Kidney capillary endothelial cell (primary cell): ENCODE measurements around the gene TNFAIP1.
"Not testable (repeated sequence)": the region's sequence is repeated elsewhere in the genome, so short reads cannot be mapped to it uniquely, and the experiment has no call there.

ENCODE experiments used
- DNase-seq: peaks from one replicate; pipeline ENCODE4 v3.0.0-alpha.2; 2018; ENCODE audit warnings: low spot score

The TNFAIP1 gene, protein sequence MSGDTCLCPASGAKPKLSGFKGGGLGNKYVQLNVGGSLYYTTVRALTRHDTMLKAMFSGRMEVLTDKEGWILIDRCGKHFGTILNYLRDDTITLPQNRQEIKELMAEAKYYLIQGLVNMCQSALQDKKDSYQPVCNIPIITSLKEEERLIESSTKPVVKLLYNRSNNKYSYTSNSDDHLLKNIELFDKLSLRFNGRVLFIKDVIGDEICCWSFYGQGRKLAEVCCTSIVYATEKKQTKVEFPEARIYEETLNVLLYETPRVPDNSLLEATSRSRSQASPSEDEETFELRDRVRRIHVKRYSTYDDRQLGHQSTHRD

DNA sequence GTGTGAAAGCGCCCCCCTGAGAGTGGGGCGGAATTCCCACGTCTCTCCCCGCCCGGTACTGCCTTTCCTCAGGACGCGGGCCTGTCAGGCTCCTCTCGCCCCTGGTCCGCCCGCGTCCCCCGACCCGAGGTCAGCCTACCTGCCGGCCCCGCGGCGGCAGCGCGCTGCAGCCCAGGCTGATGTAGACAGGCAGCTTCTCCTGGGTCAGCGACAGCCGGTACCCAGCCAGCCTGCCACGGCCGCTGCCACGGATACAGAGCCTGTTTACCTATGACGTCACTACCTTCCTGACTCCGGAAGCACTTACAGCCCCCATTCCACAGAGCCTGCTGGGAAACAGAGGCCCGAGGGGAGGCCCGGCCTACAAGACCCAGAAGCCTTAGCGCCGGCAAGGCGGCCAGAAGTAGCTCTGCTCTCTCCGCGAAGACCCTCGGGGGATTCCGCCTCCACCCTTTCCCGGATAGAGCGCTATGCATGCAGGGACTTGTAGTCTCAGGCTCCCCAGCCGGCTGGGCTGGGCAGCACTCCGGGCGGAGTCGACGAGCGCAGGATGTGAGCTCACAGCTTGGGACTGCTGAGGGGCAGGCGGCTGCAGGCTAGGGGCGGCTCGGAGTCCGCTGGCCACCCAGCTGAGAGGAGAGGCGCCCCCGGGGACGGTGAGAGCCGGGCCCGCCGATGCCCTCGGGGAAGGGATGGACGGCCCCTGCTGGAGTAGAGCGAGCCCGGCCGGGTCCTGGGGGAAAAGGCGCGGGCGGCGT is at the start of gene TNFAIP1, which contains the start of gene IFT20:
Gene TNFAIP1, plus strand, starts transcription at position 561 of the 758 bp plus-strand sequence. CDS start 3,761 bp downstream, outside the sequence.
Gene IFT20, minus strand, starts transcription at position 272 of the 758 bp plus-strand sequence. CDS start 3,487 bp downstream, outside the sequence.
- DNase-seq = peak; percentile 100

DNA sequence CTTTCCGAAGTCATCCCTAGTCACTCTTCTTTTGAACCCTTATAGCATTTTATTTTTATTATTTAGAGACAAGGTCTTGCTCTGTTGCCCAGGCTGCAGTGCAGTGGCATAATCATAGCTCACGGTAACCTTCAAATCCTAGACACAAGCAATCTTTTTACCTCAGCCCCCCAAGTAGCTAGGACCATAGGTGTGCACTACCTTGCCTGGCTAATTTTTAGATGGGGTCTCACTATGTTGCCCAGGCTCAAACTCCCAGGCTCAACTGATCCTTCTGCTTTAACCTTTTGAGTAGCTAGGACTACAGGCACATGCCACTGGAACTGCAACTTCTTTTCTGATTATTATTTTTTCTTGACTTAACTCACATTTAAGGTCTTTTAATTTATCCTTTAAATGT is 49.6 kb upstream of the TNFAIP1 start:
- no peak for DNase-seq

DNA sequence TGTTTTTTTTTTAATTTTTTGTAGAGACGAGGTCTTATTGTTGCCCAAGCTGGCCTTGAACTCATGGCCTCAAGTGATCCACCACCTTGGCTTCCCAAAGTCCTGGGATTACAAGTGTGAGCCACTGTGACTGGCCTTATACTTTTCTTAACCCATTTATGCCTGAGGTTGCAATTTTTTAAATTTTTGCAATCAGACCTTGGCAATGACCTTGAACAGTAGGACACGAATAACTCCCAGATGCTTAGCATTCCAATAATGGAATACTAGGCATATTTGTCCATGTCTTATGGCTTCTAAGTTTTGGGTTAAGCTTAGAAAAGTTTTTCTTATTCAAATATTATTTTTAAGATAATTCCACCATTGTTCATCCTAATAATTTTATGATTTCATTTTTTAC is 44.9 kb upstream of the TNFAIP1 start:
- DNase-seq = no peak

DNA sequence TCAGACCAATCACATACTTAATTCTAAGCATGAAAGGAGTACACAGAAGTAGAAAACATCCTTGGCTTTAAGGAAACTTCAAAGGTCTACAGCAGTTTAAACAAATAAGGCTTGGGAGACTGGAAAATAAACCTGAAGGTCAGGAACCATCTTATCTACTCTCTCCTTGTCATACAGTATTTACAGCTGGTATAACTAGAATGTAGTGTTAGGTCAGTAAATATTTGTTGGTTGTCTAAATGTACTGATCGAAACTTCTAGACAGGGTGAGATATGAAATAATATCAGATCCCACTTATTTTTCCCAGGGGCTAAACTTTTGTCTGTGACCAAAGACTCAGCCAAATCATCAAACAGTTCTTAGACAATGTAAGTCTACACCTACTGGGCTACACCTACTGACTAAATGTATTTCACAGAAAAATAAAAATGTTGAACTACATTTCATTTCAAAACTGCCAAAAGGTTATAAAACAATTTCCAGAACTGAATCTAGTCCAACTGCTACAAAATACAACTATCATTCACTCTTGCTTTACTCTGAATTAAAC is 43.7 kb upstream of the TNFAIP1 start:
- no peak for DNase-seq

DNA sequence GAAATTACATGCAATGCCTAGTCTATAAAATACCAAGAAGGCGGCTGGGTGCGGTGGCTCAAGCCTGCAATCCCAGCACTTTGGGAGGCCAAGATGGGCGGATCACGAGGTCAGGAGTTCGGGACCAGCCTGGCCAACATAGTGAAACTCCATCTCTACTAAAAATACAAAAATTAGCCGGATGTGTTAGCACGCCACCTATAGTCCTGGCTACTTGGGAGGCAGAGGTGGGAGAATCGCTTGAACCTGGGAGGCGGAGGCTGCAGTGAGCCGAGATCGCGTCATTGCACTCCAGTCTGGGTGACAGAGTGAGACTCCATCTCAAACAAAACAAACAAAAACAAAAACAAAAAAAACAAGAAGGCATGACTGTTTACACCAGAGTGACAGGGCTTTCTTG is 42.7 kb upstream of the TNFAIP1 start:
- DNase-seq = not testable (repeated sequence)

DNA sequence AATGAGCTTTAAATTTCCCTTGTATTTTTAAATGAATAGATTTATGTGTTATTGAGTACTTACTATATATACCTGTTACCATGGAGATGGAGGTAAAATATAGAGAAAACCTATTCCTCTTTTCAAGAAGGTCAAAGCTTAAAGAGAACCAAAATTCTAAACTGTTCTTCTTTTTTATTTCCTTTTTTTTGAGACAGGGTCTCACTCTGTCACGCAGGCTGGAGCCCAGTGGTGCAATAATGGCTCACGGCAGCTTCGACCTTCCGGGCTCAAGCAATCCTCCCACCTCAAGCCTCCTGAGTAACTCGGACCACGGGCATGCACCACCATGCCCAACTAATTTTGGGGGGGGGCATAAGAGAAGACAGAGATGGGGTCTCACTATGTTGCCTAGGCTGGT is 41.6 kb upstream of the TNFAIP1 start:
- no peak for DNase-seq

DNA sequence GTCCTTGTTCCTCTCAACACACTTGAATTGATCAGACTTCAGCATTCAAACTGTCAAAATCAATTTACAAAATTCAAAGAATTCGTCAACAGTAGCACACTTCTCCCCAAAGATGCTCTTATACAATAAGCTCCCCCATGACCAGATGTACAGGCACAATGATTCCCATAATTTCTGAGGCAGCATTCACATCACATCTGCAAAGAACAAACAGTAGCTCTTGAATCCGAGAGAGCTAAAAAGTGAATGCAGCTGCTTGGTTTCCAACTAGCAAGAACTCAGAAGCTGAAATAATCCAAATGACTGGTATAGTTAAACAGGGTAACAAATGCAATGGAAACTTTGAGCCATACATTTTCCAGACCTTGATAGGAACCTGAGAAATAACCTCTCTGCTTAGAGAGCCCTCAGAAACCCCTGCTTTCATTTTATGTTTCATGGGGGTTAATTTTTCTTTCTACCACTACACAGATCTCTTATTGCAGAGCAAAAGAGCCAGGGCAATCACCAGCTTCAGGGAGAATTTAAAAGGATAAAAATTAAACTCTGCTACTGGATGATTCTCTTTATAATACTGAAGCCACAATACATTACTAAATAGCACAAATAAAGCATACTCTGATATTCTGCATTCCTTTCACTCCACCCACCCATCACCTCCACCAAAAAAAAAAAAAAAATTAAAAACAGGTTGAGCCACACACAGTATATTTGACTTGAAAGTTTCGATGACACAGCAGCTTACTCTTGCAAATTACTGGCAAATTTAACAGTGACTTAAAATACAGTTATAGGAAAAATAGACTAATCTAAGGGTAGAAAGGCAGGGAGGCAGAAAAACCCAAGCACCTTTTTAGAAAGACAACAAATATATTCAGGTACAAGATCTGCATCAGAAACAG is 39.6 kb upstream of the TNFAIP1 start:
- no peak for DNase-seq

DNA sequence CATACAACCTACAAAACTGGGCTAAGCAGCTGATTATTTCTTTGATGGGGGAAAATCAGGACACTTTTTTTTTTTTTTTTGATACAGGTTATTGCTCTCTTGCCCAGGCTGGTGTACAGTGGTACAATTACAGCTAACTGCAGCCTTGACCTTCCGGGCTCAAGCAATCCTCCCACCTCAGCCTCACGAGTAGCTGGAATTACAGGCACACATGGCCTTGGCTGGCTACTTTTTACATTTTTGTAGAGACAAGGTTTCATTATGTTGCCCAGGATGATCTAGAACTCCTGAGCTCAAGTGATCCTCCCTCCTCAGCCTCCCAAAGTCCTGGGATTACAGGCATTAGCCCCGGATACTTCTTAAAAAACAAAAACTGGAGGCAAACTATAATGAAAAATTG is 37.1 kb upstream of the TNFAIP1 start:
- DNase-seq = no peak

DNA sequence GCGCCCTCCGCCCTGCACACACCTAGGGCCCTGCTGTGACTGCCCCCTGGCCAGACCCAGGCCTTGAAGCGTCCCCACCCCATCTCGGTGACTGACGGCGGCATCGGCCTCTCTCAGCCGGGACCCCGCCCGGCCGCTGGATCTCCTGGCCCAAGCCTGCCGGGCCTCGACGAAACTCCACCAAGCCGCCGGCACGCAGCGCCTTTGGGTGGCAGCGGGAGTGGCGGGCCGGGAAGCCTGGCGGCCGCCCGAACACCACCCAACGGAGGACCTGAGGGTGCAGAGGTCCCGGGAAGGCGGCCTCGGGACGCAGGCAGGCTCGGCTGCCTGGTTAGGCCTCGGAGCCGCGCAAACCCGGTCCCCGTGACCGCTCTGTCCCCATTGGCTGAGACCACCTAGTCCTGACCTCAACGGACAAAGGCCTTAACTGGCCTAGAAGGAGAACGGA is 28.6 kb upstream of the TNFAIP1 start:
- no peak for DNase-seq

DNA sequence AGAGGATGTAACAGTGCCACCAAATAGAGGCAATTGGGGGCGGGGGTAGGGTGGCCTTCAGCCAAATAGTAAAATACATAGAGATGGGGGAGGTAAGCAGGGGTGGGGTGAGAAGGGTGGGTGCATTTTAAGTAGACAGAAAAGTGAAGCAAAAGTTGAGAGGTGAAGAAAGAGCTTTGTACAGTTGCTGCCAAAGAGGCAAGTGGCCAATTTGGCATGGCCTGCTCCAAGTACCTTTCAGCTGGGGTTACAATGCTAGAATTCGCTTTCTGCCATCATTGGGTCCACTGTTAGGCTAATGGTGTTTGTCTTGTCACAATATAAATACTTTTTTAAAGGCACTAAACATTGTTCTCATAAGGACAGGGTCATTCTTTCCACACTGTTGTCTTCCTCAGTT is 21.7 kb upstream of the TNFAIP1 start:
- DNase-seq = no peak

DNA sequence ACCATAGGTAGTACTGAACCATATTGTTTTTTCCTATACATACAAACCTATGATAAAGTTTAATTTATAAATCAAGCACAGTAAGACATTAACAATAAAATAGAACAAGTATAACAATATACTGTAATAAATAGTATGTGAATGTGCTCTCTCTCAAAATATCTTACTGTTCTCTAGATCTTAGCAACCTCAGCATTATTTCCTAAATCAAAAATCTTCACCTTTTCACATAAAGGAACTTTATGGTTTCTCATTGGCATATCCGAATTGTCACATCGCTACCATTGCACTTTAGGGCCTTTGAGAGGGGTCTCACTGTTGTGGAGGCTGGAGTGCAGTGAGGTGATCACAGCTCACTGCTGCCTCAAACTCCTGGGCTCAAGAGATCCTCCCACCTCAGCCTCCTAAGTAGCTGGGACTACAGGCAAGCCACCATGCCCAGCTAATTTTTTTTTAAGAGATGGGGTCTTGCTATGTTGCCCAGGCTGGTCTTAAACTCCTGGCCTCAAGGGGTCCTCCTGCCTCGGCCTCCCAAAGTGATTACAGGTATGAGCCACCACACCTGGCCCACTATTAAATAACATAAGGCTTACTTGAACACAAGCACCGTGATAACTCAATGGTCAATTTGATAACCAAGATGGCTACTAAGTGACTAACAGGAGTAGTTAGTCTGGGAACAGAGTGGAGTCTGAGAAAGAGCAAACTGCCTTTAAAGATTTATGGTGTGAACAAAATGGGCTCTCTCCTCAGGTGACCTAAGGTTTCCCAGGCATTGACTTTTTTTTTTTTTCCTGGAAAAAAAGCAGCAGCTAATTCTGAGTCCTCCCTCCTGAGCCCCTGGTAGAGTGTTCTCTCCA is 19.5 kb upstream of the TNFAIP1 start:
- DNase-seq = no peak

DNA sequence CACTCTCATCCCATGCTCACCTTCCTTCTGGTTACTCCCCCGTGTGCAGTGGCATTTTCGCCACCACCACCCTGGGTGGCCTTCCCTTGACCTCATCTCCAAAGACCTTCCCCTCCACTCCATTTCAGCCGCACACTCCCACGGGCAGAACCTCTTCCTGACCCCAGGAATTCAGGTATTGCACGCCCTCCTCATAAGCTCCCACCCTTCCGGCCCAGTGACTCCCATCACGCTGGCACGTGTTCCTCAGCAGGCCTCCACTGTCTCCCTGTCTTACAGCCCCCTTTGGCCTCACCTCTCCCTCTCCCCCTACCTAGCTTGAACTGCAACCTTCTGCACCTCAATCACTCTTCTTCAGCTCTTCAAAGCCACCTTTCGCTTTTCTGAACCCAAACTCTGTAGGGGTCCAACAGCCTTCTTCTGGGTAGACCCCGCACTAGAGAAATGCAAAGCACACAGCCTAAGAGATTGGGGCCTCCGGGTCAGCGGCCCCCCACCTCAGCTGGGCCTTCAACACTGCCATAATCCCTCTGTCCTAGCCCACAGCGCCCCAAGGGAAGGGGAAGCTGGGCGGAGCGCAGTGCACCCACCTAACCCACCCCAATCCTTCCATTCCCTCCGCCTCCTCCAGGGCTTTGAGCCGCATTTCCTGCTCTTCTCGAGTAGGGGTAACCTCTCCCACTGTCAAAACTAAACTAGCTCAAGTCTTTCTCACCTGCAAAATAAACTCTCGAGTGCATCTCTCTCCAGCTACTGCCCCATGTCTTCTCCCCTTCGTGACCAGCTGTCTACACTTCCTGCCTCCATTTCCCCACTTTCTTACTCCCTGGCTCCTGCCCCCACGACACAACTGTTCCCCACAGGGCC is 18.2 kb upstream of the TNFAIP1 start:
- DNase-seq = no peak

DNA sequence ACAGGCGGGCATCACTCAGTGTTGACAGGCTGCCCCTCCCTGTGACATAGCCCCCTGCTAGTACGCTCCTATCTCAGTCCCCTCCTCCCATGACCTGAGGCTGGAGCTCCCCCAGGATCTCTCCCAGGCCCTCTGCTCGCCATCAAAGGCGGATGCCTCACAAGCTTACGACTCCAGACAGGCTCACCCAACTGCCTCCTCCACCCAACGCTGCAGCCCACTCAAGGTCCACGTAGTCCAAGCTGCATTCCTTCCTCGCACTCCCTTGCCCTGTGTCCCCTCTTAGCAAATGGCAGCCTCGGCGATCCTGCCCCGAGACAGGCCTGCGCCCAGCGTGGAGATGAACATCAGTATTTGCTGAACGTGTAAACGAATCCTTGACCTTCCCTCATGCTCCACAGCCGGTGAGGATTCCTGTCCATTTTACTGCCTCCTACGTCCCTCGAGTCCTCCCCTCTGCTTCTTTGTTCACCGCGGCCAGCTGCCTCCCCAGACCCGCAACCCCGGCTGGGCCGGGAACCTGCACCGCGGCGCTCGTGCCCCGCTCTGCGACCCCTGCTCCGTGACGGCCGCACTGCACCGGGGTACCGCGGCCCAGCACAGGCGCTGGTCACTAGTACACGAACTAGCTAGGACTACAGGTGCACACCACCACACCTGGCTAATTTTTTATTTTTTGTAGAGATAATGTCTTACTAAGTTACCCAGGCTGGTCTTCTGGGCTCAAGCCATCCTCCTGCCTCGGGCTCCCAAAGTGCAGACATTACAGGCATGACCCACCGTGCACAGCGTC is 17.4 kb upstream of the TNFAIP1 start:
- no peak for DNase-seq

DNA sequence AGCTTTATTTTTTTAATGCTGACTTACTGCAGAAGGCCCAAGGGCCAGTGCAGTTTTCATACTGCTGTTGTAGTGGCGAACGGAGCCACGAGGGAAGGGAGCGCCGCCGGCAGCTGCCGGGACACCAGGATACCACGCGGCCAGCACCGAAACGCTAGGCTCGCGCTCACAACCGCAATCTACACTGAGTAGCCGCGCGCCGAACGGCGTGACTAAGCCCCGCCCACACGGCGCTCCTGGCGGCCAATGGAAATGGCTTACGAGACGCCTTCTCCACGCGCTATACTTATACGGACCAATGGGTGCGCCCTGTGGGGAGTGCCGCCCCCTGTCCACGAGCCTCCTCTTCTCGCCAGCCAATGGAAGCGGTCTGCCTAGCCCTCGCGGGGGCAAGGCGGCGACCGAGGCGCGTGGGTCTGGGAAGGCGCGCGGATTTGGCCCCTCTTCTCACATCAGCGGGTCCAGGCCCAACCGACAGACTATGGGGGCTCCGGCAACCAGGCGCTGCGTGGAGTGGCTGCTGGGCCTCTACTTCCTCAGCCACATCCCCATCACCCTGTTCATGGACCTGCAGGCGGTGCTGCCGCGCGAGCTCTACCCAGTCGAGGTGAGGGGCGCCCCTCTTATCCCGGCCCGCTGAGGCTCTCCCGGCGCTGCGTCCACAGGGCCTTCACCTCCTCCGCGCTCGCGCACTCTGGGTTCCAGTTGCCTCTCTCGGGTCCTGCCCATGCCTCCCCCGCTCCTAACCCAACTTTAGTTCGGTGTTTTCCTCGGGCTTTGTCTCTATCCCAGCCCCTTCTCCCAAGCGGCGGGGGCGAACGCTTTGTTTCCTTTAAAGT is 16.6 kb upstream of the TNFAIP1 start, which contains the start of gene TMEM97:
Gene TMEM97, plus strand, starts transcription at position 442 of the 839 bp plus-strand sequence. Its CDS starts 40 bp downstream, at position 482.
- DNase-seq = peak; percentile 95

DNA sequence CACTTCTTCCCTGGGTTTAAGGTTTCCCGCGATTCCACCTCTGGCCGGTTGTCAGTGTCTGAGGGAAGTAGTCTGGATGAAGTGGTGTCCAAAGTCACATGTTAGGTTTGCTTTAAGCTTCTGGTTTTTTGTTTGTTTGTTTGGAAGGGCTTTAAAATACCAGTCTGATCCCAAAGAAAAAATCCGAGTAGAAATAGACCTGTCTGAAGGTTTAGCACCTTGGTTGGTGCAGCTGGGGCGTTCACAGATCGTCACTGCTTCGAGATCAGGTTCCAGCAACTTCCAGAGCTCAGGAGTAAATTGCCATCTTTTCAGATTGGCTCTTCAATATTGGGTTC is 16.0 kb upstream of the TNFAIP1 start:
- DNase-seq = no peak

DNA sequence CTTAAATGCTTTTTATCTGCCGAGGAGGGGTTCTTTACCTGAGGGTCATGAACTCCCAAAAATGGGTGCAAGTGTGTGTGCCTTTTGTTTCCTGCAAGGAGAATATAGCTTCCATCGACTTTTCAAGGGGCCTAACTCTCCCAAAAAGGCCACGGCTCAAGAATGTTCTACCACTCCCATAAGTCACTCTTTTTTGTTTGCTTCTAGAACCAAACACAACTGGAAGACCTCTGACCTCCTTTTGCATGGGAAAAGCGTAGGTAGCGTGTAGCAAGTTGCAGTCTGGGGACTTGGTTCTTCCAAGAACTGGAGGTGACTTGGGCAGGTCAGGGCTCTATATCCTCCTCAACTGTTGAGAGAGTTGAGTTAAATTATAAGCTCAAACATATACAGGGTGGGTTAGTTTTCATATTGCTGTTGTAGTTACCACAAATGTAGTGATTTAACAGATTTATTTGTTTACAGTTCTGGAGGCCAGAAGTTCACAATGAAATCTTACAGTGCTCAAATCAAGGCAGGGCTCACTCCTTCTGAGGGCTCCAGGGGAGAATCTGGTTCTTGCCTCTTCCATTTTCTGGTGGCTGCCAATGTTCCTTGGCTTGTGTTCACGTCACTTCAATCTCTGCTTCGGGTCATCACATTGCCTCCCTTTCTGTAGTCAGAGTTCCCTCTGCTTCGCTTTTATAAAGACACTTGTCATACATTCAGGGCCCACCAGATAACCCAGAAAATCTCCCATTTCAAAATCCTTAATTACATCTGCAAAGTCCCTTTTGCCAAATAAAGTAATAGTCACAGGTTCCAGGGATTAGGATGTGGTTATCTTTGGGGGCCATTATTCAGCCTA is 15.1 kb upstream of the TNFAIP1 start:
- no peak for DNase-seq

DNA sequence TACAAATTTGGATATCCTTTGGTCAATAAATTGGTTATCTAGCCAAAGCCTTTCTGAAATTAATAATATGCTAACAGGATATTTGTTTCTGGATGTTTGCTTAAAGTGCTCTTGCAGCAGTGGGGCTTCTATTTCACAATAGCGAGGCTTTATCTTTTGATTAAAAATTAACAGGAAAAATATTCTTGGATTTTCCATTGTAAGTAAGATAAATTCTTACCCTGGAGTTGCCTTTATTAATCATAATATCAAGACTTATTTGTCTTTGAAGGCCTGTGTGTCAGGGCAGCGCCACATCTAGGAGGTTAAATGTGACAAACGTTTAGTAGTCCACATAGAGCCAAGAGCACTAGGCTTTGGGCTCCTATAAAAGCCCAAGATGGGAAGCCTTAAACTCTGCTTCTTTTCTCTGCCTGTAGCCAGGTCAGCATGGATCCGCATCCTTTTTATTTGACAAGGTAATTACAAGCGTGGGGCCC is 11.3 kb upstream of the TNFAIP1 start:
- no peak for DNase-seq
